GM12878 (cell line): Measurements from ENCODE around the gene TTLL4. TPM values are rescaled to one million over a fixed set of nuclear protein-coding genes. Genes with fewer than 3 reads are reported as not detected.

Source experiments
- ATAC-seq: fragments of 200-7000 bp; cut with Tn5 transposase; 3 replicates; pipeline ENCODE4 v1.9.1; 2020; ENCODE audit warnings: mild to moderate bottlenecking, moderate library complexity
- BruUV-seq: library from RNA; stranded (reverse); fragments of 400-500 nt; replicated peaks from 2 replicates; lab custom pipeline; 2021; lab: Mats Ljungman, UMichigan
- CTCF ChIA-PET: fragments of 300-600 bp; sonication (Branson Sonifier 250); formaldehyde crosslinking; extraction: SDS; loops from one replicate; lab custom pipeline; 2021; ENCODE audit warnings: inconsistent platforms; lab: Yijun Ruan, JAX
- POLR2A ChIA-PET: fragments of 350-600 bp; formaldehyde crosslinking; extraction: SDS; loops from one replicate; lab custom pipeline; 2021; ENCODE audit warnings: inconsistent platforms; lab: Charles Lee
- RAD21 ChIA-PET: fragments of 300-600 bp; sonication (Branson Sonifier 250); formaldehyde crosslinking; loops from one replicate; lab custom pipeline; 2023; ENCODE audit warnings: antibody characterized with exemption; ENCODE audit not compliant: unreplicated experiment; lab: Charles Lee
- SMC1A ChIA-PET: fragments of 300-600 bp; sonication (Branson Sonifier 250); formaldehyde crosslinking; loops from one replicate; lab custom pipeline; 2023; ENCODE audit not compliant: unreplicated experiment, uncharacterized antibody; lab: Charles Lee
- DNase-seq: peaks from one replicate; pipeline ENCODE4 v3.0.0-alpha.2; 2011; ENCODE audit warnings: low read depth, low spot score
- FAIRE-seq: peaks from 3 replicates; lab custom pipeline; 2011; peaks lifted over from hg19 to GRCh38; lab: Jason Lieb, UNC
- H2AFZ ChIP-seq: 2 replicates; pipeline ENCODE4 v1.6.0; 2011; ENCODE audit warnings: low read depth, low read length, control low read depth; ENCODE audit not compliant: control insufficient read depth
- H3K27ac ChIP-seq: 2 replicates; pipeline ENCODE4 v1.5.1; 2011; ENCODE audit warnings: control low read depth; ENCODE audit not compliant: control insufficient read depth, insufficient read depth
- H3K27me3 ChIP-seq, 2 experiments: replicated peaks in 1 of 2; 2 replicates each; pipeline versions ENCODE4 v1.6.0 to v1.6.1; 2011; ENCODE audit warnings: low read length in 1 of 2; ENCODE audit not compliant: control insufficient read depth in 2 of 2, insufficient read depth in 2 of 2
- H3K36me3 ChIP-seq, 2 experiments: 2 replicates each; pipeline ENCODE4 v1.5.1; 2011; ENCODE audit warnings: low read length in 1 of 2; ENCODE audit not compliant: control insufficient read depth in 2 of 2, insufficient read depth in 2 of 2
- H3K4me1 ChIP-seq: 2 replicates; pipeline ENCODE4 v1.6.1; 2011; ENCODE audit warnings: mild to moderate bottlenecking, low read length, moderate library complexity, mixed read lengths; ENCODE audit not compliant: control insufficient read depth, insufficient read depth
- H3K4me2 ChIP-seq: 2 replicates; pipeline ENCODE4 v1.6.0; 2011; ENCODE audit warnings: control low read depth; ENCODE audit not compliant: control insufficient read depth, insufficient read depth
- H3K4me3 ChIP-seq: fragments of 200-600 bp; sonication (generic); 2 replicates; pipeline ENCODE4 v1.5.1; 2016
- H3K79me2 ChIP-seq: 2 replicates; pipeline ENCODE4 v1.6.0; 2011; ENCODE audit warnings: low read length; ENCODE audit not compliant: control insufficient read depth, insufficient read depth
- H3K9ac ChIP-seq: 2 replicates; pipeline ENCODE4 v1.8.0; 2011; ENCODE audit warnings: low read length, control low read depth, mixed read lengths; ENCODE audit not compliant: control insufficient read depth, insufficient read depth
- H3K9me3 ChIP-seq: replicated peaks from 3 replicates; pipeline ENCODE4 v1.5.1; 2011; ENCODE audit warnings: mild to moderate bottlenecking, low read length; ENCODE audit not compliant: control insufficient read depth, insufficient read depth
- H4K20me1 ChIP-seq: 2 replicates; pipeline ENCODE4 v1.6.0; 2011; ENCODE audit not compliant: control insufficient read depth, insufficient read depth
- BMI1 ChIP-seq: fragments of 450-650 bp; IDR thresholded peaks from 2 replicates; pipeline ENCODE4 v1.6.1; 2016; ENCODE audit warnings: mild to moderate bottlenecking, moderate library complexity, borderline replicate concordance
- EGR1 ChIP-seq, 2 experiments: IDR thresholded peaks; 1 replicate in 1 of 2; 2 replicates in 1 of 2; pipeline ENCODE4 v1.6.1; 2011 to 2012; ENCODE audit warnings: low read depth in 2 of 2, low read length in 2 of 2, borderline replicate concordance in 1 of 2, mild to moderate bottlenecking in 1 of 2, moderate library complexity in 1 of 2
- MYB ChIP-seq: fragments of 150-350 bp; IDR thresholded peaks from 2 replicates; pipeline ENCODE4 v1.6.1; 2014; ENCODE audit warnings: mild to moderate bottlenecking, low read depth, low read length, borderline replicate concordance
- NR2C1 ChIP-seq: fragments of 450-650 bp; IDR thresholded peaks from 2 replicates; pipeline ENCODE4 v1.6.1; 2017; ENCODE audit warnings: antibody characterized with exemption, mild to moderate bottlenecking, moderate library complexity
- RAD21 ChIP-seq: IDR thresholded peaks from 2 replicates; pipeline ENCODE4 v1.6.1; 2011; ENCODE audit warnings: mild to moderate bottlenecking, low read depth, low read length, moderate library complexity; ENCODE audit not compliant: insufficient read depth
- RCOR1 ChIP-seq: conservative IDR thresholded peaks from 2 replicates; pipeline ENCODE4 v1.6.1; 2012; ENCODE audit warnings: low read depth, low read length, improper control_type of control experiment
- SMC3 ChIP-seq: IDR thresholded peaks from 2 replicates; pipeline ENCODE4 v1.6.1; 2011; ENCODE audit warnings: low read length, improper control_type of control experiment, borderline replicate concordance
- whole genome bisulfite sequencing: methylation state at CpG from one replicate; pipeline ENCODE4 v1.1.6; 2016; ENCODE audit warnings: low lambda C conversion rate; ENCODE audit not compliant: insufficient replicate concordance, insufficient coverage; ENCODE audit errors: missing lambda C conversion rate; 5-methylcytosine and 5-hydroxymethylcytosine counted together
- in situ Hi-C: fragments of 300-500 bp; cut with MboI; formaldehyde crosslinking; loops from 9 replicates; pipeline ENCODE4 v1.14.3; 2018; ENCODE audit warnings: mixed read lengths
- intact Hi-C: fragments of 100-400 bp; cut with micrococcal nuclease; formaldehyde crosslinking; loops from one replicate; pipeline ENCODE4 v1.14.2; 2022; ENCODE audit not compliant: unreplicated experiment
- polyA plus RNA-seq, 11 experiments: library from polyadenylated mRNA; depleted of rRNA in 4 of 11; unstranded in 6 of 11; stranded (reverse) in 5 of 11; fragments of >200 nt; fragmentation: Nextera tagmentation in 4 of 11; fragmentation: Illumina TruSeq in 1 of 11; extraction: Ambion mirVana in 4 of 11; extraction: Trizol in 1 of 11; gene quantifications; 1 replicate in 1 of 11; 2 replicates in 10 of 11; pipeline versions ENCODE4 v1.2.1 to v1.2.3, GENCODE V29; 2011 to 2016; ENCODE audit warnings: inconsistent platforms in 2 of 11, missing spikeins in 2 of 11, low read depth in 1 of 11
- total RNA-seq, 4 experiments: library from RNA; depleted of rRNA in 3 of 4; stranded (reverse); fragments of >200 nt in 3 of 4; fragmentation: Illumina TruSeq in 1 of 4; extraction: Trizol in 1 of 4; gene quantifications; 2 replicates each; pipeline versions ENCODE4 v1.2.1 to v1.2.3, GENCODE V29; 2013 to 2021
- TF ChIP-seq, protein P1 (sequence below): fragments of 450-650 bp; IDR thresholded peaks from 2 replicates; pipeline ENCODE4 v1.6.1; 2014; ENCODE audit warnings: mild to moderate bottlenecking
- TF ChIP-seq, protein P2 (sequence below), 3 experiments: IDR thresholded peaks in 2 of 3; conservative IDR thresholded peaks in 1 of 3; 2 replicates each; pipeline ENCODE4 v1.5.1; 2011; ENCODE audit warnings: low read depth in 3 of 3, low read length in 3 of 3, mild to moderate bottlenecking in 3 of 3, control low read depth in 2 of 3, moderate library complexity in 2 of 3, inconsistent platforms in 1 of 3, mixed read lengths in 1 of 3; ENCODE audit not compliant: control insufficient read depth in 2 of 3, insufficient read depth in 1 of 3; ENCODE audit errors: extremely low read depth in 1 of 3

The TTLL4 gene
- total and polyA plus RNA-seq, 10 of the 15 experiments (the other 5 are each of a cell fraction or from before 2014, with no cell fraction given) = 16.6 to 63.1 (median 32.9) TPM

DNA sequence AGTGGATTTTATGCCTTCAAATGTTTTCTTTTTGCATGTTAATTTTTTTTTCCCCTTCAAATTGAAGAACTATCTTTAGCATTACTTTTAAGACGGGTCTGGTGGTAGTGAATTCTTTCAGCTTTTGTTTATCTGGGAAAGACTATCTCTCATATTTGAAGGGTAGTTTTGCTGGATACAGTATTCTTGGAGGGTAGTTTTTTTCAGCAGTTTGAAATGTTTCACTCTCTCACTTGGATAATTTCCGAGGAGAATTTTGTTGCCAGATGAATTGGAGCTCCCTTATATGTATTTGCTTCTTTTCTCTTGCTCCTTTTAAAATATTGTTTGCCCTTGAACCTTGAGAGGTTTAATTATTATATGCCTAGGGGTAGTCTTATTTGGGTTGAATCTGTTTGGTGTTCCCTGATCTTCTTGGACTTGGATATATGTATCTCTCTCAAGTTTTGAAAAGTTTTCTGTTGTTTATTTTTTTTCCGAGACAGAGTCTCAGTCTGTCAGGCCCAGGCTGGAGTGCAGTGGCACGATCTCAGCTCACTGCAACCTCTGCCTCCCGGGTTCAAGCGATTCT is 15.5 kb downstream of the TTLL4 start (continued):
- TF ChIP-seq, protein P1, sequence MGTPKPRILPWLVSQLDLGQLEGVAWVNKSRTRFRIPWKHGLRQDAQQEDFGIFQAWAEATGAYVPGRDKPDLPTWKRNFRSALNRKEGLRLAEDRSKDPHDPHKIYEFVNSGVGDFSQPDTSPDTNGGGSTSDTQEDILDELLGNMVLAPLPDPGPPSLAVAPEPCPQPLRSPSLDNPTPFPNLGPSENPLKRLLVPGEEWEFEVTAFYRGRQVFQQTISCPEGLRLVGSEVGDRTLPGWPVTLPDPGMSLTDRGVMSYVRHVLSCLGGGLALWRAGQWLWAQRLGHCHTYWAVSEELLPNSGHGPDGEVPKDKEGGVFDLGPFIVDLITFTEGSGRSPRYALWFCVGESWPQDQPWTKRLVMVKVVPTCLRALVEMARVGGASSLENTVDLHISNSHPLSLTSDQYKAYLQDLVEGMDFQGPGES = no peak
- TF ChIP-seq NR2C1 (no peak), BMI1 (no peak), MYB (no peak), RCOR1 (no peak)

DNA sequence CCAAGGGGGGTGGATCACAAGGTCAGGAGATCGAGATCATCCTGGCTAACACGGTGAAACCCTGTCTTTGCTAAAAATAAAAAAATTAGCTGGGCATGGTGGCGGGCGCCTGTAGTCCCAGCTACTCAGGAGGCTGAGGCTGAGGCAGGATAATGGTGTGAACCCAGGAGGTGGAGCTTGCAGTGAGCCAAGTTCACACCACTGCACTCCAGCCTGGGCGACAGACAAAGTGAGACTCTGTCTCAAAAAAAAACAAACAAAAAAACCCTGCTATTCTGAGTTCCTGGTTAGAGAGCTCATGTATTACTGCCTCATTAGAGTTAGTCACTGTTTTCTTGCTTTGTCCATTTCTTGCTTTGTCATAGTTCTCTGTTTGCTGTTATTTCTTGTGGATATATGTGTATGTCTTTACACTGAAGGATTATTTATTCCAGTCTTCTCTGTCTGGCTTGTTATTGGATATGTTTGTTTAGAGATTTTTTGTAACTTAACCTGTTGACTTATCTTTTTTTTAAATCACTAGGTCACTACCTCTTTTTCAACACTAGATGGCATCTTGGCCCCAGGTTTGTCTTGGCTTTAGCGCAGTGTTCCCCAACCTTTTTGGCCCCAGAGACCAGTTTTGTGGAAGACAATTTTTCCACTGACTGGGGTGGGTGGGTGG is 17.0 kb downstream of the TTLL4 start:
- no TSS peak for BruUV-seq
- TF ChIP-seq, protein P2, sequence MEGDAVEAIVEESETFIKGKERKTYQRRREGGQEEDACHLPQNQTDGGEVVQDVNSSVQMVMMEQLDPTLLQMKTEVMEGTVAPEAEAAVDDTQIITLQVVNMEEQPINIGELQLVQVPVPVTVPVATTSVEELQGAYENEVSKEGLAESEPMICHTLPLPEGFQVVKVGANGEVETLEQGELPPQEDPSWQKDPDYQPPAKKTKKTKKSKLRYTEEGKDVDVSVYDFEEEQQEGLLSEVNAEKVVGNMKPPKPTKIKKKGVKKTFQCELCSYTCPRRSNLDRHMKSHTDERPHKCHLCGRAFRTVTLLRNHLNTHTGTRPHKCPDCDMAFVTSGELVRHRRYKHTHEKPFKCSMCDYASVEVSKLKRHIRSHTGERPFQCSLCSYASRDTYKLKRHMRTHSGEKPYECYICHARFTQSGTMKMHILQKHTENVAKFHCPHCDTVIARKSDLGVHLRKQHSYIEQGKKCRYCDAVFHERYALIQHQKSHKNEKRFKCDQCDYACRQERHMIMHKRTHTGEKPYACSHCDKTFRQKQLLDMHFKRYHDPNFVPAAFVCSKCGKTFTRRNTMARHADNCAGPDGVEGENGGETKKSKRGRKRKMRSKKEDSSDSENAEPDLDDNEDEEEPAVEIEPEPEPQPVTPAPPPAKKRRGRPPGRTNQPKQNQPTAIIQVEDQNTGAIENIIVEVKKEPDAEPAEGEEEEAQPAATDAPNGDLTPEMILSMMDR (IDR thresholded peaks at IDR 0.05 in 2 of 3, conservative IDR thresholded peaks at IDR 0.05 in 1 of 3; ENCODE audit: control insufficient read depth in 2 of 3, extremely low read depth in 1 of 3, insufficient read depth in 1 of 3, low read depth in 3 of 3, low read length in 3 of 3) = peak; percentile 26 to 36 (median 32); a peak in 3 of 6 replicates
- TF ChIP-seq RAD21 = peak; percentile 66
- TF ChIP-seq EGR1 (IDR thresholded peaks at IDR 0.05; ENCODE audit: borderline replicate concordance in 1 of 2, low read depth in 2 of 2, low read length in 2 of 2) = no peak
- TF ChIP-seq SMC3 = peak; percentile 33; the same call in 1 of the 2 replicates
- H3K79me2 ChIP-seq = peaks cover 6% of the 10 kb centered on the region
- H3K4me2 ChIP-seq = no peak overlapping the region
- no peak overlapping the region for H3K9ac ChIP-seq
- H3K27me3 ChIP-seq = no peaks in the 10 kb centered on the region
- intact Hi-C loops = loop anchor here (1.0 kb wide), 1 partner anchor 120 kb away; no protein-coding TSS in a partner anchor
- SMC1A ChIA-PET = interaction anchor here (1.0 to 1.3 kb wide), 2 partner anchors 12 to 120 kb away, joined by 3 to 9 read pairs; no protein-coding TSS in a partner anchor
- H3K9me3 ChIP-seq = peaks cover 5% of the 10 kb centered on the region
- H3K27ac ChIP-seq = no peak overlapping the region
- no peak overlapping the region for H3K4me3 ChIP-seq
- H4K20me1 ChIP-seq = no peaks in the 10 kb centered on the region; the same call in 1 of the 2 replicates
- POLR2A ChIA-PET = no interaction called here
- peaks cover 2% of the 10 kb centered on the region for H3K4me1 ChIP-seq
- DNase-seq (no peak), FAIRE-seq (no peak), ATAC-seq (no peak)
- RAD21 ChIA-PET = interaction anchor here (0.7 to 1.1 kb wide), 3 partner anchors 55 to 171 kb away, joined by 3 read pairs; partner anchors contain the start of genes RNF25 and STK36
- H3K36me3 ChIP-seq = peaks cover 2 to 5% of the 10 kb centered on the region in 2 experiments; a peak in 1 of 4 replicates
- no peak overlapping the region for H2AFZ ChIP-seq
- 79% methylated on average over 6 of the region's 6 CpGs for WGBS
- in situ Hi-C loops = no loop called here
- CTCF ChIA-PET = interaction anchor here (0.7 to 1.5 kb wide), 6 partner anchors 9 to 120 kb away, joined by 3 to 7 read pairs (median 3); no protein-coding TSS in a partner anchor
